KOPT-K1 (cell line): ENCODE results near the gene MAPK6.

Experiments
- H3K27ac ChIP-seq: fragments of 200-600 bp; sonication (generic); 2 replicates; pipeline ENCODE4 v1.5.1; 2016; ENCODE audit warnings: antibody characterized with exemption, mild to moderate bottlenecking, low read depth, low read length; ENCODE audit not compliant: poor library complexity, severe bottlenecking
- H3K36me3 ChIP-seq: fragments of 200-600 bp; sonication (generic); 2 replicates; pipeline ENCODE4 v1.5.1; 2017; ENCODE audit warnings: antibody characterized with exemption, mild to moderate bottlenecking, low read length, moderate library complexity; ENCODE audit not compliant: insufficient read depth
- H3K9me3 ChIP-seq: fragments of 200-600 bp; sonication (generic); 2 replicates; pipeline ENCODE4 v1.5.1; 2017; ENCODE audit warnings: antibody characterized with exemption, low read length, mild to moderate bottlenecking; ENCODE audit not compliant: insufficient read depth, poor library complexity, severe bottlenecking

MAPK6 gene

GRCh38 chr15:52109559-52110451 is 90.8 kb downstream of the MAPK6 start:
- Histone ChIP-seq H3K36me3 (no peaks in the 10 kb centered on the region), H3K27ac (no peak overlapping the region), H3K9me3 (no peaks in the 10 kb centered on the region)

GRCh38 chr15:52111517-52112202 is 92.6 kb downstream of the MAPK6 start:
- no peak overlapping the region for H3K27ac ChIP-seq
- H3K36me3 ChIP-seq, result no peaks in the 10 kb centered on the region
- no peaks in the 10 kb centered on the region for H3K9me3 ChIP-seq

- H3K27ac ChIP-seq, result no peak overlapping the region
- no peaks in the 10 kb centered on the region for H3K36me3 ChIP-seq
- H3K9me3 ChIP-seq, result no peaks in the 10 kb centered on the region
Measured at GRCh38 chr15:52112203-52112750, 93.3 kb downstream of the MAPK6 start.

GRCh38 chr15:52113235-52113634 is 94.2 kb downstream of the MAPK6 start:
- Histone ChIP-seq H3K36me3 (no peaks in the 10 kb centered on the region), H3K27ac (no peak overlapping the region), H3K9me3 (no peaks in the 10 kb centered on the region)

GRCh38 chr15:52113708-52114107 is 94.7 kb downstream of the MAPK6 start:
- Histone ChIP-seq H3K36me3 (no peaks in the 10 kb centered on the region), H3K27ac (no peak overlapping the region), H3K9me3 (no peaks in the 10 kb centered on the region)

GRCh38 chr15:52114261-52115055 is 95.4 kb downstream of the MAPK6 start:
- no peaks in the 10 kb centered on the region for H3K36me3 ChIP-seq
- no peak overlapping the region for H3K27ac ChIP-seq
- H3K9me3 ChIP-seq, result no peaks in the 10 kb centered on the region

GRCh38 chr15:52115598-52116427 is 96.8 kb downstream of the MAPK6 start:
- no peaks in the 10 kb centered on the region for H3K9me3 ChIP-seq
- H3K27ac ChIP-seq, result no peak overlapping the region
- H3K36me3 ChIP-seq, result no peaks in the 10 kb centered on the region
